Measurements from ENCODE around the gene MYLK.

MYLK gene

DNA sequence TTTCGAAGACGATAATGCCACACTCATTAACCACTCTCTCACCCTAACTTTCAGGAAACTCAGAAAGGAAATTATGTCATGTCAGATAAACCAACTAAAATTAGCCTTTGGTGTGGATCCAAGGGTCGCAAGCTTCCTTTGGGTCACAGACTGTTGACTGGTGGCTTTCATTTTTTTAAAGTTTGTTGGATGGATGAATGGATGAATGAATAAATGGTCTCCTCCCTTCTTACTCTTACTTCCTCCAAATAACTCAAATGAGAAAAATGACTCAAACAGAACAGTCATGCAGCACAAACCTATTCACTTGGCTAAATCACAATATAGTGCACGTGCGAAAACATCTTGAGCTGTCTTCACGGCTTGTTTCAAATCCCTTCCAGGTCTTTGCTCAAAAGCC is 216.3 kb downstream of the MYLK start:
- no peaks in the 10 kb centered on the region; the same call in 1 of the 2 replicates for H3K27me3 ChIP-seq (replicated peaks; ENCODE audit: control insufficient read depth, insufficient read depth, low read length)
- peak; percentile 36 for DNase-seq (ENCODE audit: extremely low read depth, insufficient read length)
- no peaks in the 10 kb centered on the region for H3K36me3 ChIP-seq (ENCODE audit: control insufficient read depth, insufficient read depth, low read length)
- H3K4me3 ChIP-seq (replicated peaks; ENCODE audit: low read depth, low read length) = no peak overlapping the region
- TF ChIP-seq, protein P1, sequence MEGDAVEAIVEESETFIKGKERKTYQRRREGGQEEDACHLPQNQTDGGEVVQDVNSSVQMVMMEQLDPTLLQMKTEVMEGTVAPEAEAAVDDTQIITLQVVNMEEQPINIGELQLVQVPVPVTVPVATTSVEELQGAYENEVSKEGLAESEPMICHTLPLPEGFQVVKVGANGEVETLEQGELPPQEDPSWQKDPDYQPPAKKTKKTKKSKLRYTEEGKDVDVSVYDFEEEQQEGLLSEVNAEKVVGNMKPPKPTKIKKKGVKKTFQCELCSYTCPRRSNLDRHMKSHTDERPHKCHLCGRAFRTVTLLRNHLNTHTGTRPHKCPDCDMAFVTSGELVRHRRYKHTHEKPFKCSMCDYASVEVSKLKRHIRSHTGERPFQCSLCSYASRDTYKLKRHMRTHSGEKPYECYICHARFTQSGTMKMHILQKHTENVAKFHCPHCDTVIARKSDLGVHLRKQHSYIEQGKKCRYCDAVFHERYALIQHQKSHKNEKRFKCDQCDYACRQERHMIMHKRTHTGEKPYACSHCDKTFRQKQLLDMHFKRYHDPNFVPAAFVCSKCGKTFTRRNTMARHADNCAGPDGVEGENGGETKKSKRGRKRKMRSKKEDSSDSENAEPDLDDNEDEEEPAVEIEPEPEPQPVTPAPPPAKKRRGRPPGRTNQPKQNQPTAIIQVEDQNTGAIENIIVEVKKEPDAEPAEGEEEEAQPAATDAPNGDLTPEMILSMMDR (IDR thresholded peaks at IDR 0.05; ENCODE audit: insufficient read depth, low read length, poor library complexity, severe bottlenecking) = no peak

DNA sequence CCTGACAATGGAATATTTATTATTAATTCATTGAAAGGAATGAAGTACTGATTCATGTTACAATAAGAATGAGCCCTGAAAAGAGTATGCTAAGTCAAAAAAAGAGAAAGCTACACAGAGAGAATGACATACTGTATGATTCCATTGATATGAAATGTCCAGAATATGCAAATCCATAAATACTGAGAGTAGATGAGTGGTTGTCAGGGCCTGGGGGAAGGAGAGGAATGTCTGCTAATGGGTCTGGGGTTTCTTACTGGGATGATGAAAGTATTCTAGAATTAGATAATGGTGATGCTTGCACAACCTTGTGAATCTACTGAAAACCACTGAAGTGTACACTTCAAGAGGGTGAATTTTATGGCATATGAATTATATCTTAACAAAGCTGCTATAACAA is 219.4 kb downstream of the MYLK start:
- no peak for DNase-seq (ENCODE audit: extremely low read depth, insufficient read length)
- TF ChIP-seq, protein P1 (IDR thresholded peaks at IDR 0.05; ENCODE audit: insufficient read depth, low read length, poor library complexity, severe bottlenecking) = no peak
- Histone ChIP-seq H3K4me3 (replicated peaks; ENCODE audit: low read depth, low read length) (no peak overlapping the region), H3K27me3 (replicated peaks; ENCODE audit: control insufficient read depth, insufficient read depth, low read length) (peaks cover 2% of the 10 kb centered on the region; the same call in 1 of the 2 replicates), H3K36me3 (ENCODE audit: control insufficient read depth, insufficient read depth, low read length) (no peaks in the 10 kb centered on the region)

DNA sequence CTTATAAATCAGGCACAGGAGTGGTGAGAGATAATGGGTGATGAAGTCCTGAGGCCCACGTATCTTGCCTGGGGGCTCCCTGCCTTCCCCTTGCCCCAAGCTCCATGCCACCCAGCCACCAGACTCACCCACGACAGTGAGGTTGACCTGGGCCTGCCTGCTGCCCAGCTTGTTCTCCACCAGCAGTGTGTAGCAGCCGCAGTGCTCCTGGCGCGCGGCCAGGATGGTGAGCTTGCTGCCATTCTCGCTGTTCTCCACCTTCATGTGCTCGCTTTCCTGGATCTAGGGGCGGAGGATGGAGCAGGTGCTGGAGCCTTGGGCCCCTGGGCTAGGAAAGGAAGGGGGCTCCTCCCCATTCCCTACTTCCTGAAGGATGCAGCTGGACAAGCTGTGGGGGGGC is 220.2 kb downstream of the MYLK start:
- DNase-seq (ENCODE audit: extremely low read depth, insufficient read length) = no peak
- TF ChIP-seq, protein P1 (IDR thresholded peaks at IDR 0.05; ENCODE audit: insufficient read depth, low read length, poor library complexity, severe bottlenecking) = no peak
- Histone ChIP-seq H3K27me3 (replicated peaks; ENCODE audit: control insufficient read depth, insufficient read depth, low read length) (peaks cover 2% of the 10 kb centered on the region; the same call in 1 of the 2 replicates), H3K4me3 (replicated peaks; ENCODE audit: low read depth, low read length) (no peak overlapping the region), H3K36me3 (ENCODE audit: control insufficient read depth, insufficient read depth, low read length) (no peaks in the 10 kb centered on the region)

DNA sequence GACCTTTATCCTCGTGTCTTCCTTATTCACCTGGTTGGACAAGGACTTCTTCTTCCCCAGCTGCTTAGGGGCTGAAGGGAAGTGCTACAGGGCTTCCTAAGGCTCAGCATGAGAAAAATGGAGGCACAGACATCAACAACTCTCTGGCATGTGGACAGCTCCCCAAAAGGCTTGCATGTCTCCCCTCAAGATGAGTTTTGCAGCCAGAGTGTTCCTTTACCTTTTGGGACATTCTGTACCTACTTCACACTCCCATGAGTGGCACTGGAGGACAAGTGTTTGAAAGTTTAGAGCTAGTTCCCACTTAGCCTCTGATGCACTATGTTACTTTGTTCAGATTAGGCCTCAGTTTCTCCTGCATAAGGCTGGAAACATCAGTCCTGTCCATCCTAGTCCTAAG is 222.2 kb downstream of the MYLK start:
- no peaks in the 10 kb centered on the region for H3K36me3 ChIP-seq (ENCODE audit: control insufficient read depth, insufficient read depth, low read length)
- TF ChIP-seq, protein P1 (IDR thresholded peaks at IDR 0.05; ENCODE audit: insufficient read depth, low read length, poor library complexity, severe bottlenecking) = no peak
- H3K4me3 ChIP-seq (replicated peaks; ENCODE audit: low read depth, low read length) = no peak overlapping the region
- H3K27me3 ChIP-seq (replicated peaks; ENCODE audit: control insufficient read depth, insufficient read depth, low read length) = peaks cover 2% of the 10 kb centered on the region; the same call in 1 of the 2 replicates
- DNase-seq (ENCODE audit: extremely low read depth, insufficient read length) = no peak

DNA sequence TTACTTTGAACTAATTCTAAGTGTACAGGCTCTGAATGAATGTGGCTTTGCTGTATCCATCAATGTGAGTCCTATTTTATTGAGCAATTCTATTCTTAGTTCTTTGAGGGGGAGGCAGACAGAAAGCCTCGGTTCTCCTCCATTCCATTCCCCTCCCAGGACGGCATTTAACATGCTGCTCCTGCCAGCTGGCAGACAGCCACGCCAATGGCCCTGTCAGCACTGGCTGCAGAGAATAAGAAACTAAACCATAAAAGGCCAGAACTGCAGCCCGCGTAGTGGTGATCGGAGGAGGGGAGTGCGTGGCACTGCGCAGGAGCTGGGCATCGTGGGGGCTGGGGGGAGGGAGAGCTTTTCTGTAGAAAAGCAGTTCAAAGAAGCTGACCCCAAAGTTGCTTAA is 223.2 kb downstream of the MYLK start:
- DNase-seq (ENCODE audit: extremely low read depth, insufficient read length) = no peak
- Histone ChIP-seq H3K27me3 (replicated peaks; ENCODE audit: control insufficient read depth, insufficient read depth, low read length) (peaks cover 2% of the 10 kb centered on the region; the same call in 1 of the 2 replicates), H3K36me3 (ENCODE audit: control insufficient read depth, insufficient read depth, low read length) (no peaks in the 10 kb centered on the region), H3K4me3 (replicated peaks; ENCODE audit: low read depth, low read length) (no peak overlapping the region)
- TF ChIP-seq, protein P1 (IDR thresholded peaks at IDR 0.05; ENCODE audit: insufficient read depth, low read length, poor library complexity, severe bottlenecking) = no peak

DNA sequence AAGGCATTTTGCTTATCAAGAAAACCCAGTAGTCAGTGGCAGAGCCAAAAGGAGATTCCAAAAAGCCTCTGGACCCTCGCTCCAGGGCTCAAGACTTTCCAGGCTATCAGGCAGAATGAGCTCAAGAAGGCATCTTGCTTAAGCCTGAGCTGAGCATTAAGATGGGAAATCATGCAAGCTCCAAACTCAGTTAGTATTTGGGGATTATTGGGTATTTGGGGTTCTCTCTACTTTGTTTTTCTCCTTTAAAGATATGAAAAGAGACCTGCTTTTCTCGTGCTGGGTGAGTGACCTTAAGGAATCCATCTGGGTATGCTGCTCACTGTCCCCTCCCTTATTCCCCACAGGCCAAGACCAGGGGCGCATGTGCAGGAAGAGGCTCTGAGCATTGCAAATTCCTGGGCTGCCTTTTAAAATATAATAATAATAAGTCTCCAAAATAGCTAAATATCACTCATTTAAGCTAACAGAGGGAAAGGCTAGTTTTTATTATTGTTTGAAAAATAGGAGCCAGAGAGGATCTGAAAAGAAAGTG is 223.9 kb downstream of the MYLK start:
- DNase-seq (ENCODE audit: extremely low read depth, insufficient read length) = no peak
- TF ChIP-seq, protein P1 (IDR thresholded peaks at IDR 0.05; ENCODE audit: insufficient read depth, low read length, poor library complexity, severe bottlenecking) = no peak
- Histone ChIP-seq H3K36me3 (ENCODE audit: control insufficient read depth, insufficient read depth, low read length) (no peaks in the 10 kb centered on the region), H3K27me3 (replicated peaks; ENCODE audit: control insufficient read depth, insufficient read depth, low read length) (peaks cover 2% of the 10 kb centered on the region; the same call in 1 of the 2 replicates), H3K4me3 (replicated peaks; ENCODE audit: low read depth, low read length) (no peak overlapping the region)

Measured in GM06990 (cell line).